Measurements from ENCODE around the gene NADK. TPM values are rescaled to one million over a fixed set of nuclear protein-coding genes. Genes with fewer than 3 reads are reported as not detected.
"Not testable (repeated sequence)": the region's sequence is repeated elsewhere in the genome, so short reads cannot be mapped to it uniquely, and the experiment has no call there.

NADK gene
- total RNA-seq, 1 experiment from 2014 or later = 101 TPM

GRCh38 chr1:1752190-1752589, 26.1 kb downstream of the NADK start:
- Histone ChIP-seq H3K27ac (ENCODE audit: low read length) (no peak overlapping the region), H3K36me3 (ENCODE audit: control insufficient read depth, insufficient read depth, low read length) (no peaks in the 10 kb centered on the region), H3K27me3 (ENCODE audit: control insufficient read depth, insufficient read depth, low read length) (no peaks in the 10 kb centered on the region), H3K4me3 (ENCODE audit: low read depth in 2 of 2, low read length in 2 of 2) (no peak overlapping the region), H3K9me3 (ENCODE audit: control insufficient read depth, insufficient read depth, low read depth, low read length) (no peaks in the 10 kb centered on the region), H3K4me1 (ENCODE audit: control insufficient read depth, insufficient read depth, low read length) (peaks cover 5% of the 10 kb centered on the region; the same call in 1 of the 2 replicates)
- ATAC-seq (no peak), DNase-seq (ENCODE audit: low read depth, low spot score) (no peak)
- intact Hi-C loops (cut with micrococcal nuclease; ENCODE audit: unreplicated experiment) = no loop called here
- BruUV-seq (replicated peaks) = TSS peak; percentile 66
- TF ChIP-seq CTCF (IDR thresholded peaks at IDR 0.05) (no peak), TCF7L2 (IDR thresholded peaks at IDR 0.05; ENCODE audit: low read depth, low read length) (no peak), POLR2AphosphoS5 (IDR thresholded peaks at IDR 0.05; ENCODE audit: low read depth, low read length) (no peak), REST (IDR thresholded peaks at IDR 0.05; ENCODE audit: insufficient read depth in 1 of 2, low read depth in 2 of 2, low read length in 1 of 2) (no peak), SIN3A (IDR thresholded peaks at IDR 0.05; ENCODE audit: borderline replicate concordance, insufficient read depth, low read depth, low read length) (no peak)
- ChIA-PET CTCF (no interaction called here), POLR2A (no interaction called here)
- in situ Hi-C loops (cut with HindIII; ENCODE audit: low pct_unique_long_range_greater_than_20kb, low sequenced_read_pairs) = no loop called here

- H3K4me3 ChIP-seq (ENCODE audit: low read depth in 2 of 2, low read length in 2 of 2); H3K36me3 ChIP-seq (ENCODE audit: control insufficient read depth, insufficient read depth, low read length); BruUV-seq (replicated peaks); POLR2A ChIA-PET; H3K9me3 ChIP-seq (ENCODE audit: control insufficient read depth, insufficient read depth, low read depth, low read length); intact Hi-C loops (cut with micrococcal nuclease; ENCODE audit: unreplicated experiment); H3K4me1 ChIP-seq (ENCODE audit: control insufficient read depth, insufficient read depth, low read length); H3K27ac ChIP-seq (ENCODE audit: low read length); H3K27me3 ChIP-seq (ENCODE audit: control insufficient read depth, insufficient read depth, low read length); CTCF ChIA-PET; ATAC-seq; in situ Hi-C loops (cut with HindIII; ENCODE audit: low pct_unique_long_range_greater_than_20kb, low sequenced_read_pairs); DNase-seq (ENCODE audit: low read depth, low spot score): not testable (repeated sequence)
Observed at GRCh38 chr1:1749941-1750340, 28.3 kb downstream of the NADK start.

GRCh38 chr1:1748686-1749321, 29.5 kb downstream of the NADK start:
- ChIA-PET CTCF (no interaction called here), POLR2A (no interaction called here)
- no TSS peak for BruUV-seq (replicated peaks)
- no peaks in the 10 kb centered on the region for H3K9me3 ChIP-seq (ENCODE audit: control insufficient read depth, insufficient read depth, low read depth, low read length)
- ATAC-seq = no peak
- intact Hi-C loops (cut with micrococcal nuclease; ENCODE audit: unreplicated experiment) = no loop called here
- peaks cover 5% of the 10 kb centered on the region; the same call in 1 of the 2 replicates for H3K4me1 ChIP-seq (ENCODE audit: control insufficient read depth, insufficient read depth, low read length)
- H3K4me3 ChIP-seq (ENCODE audit: low read depth in 2 of 2, low read length in 2 of 2) = no peak overlapping the region
- TF ChIP-seq TCF7L2 (IDR thresholded peaks at IDR 0.05; ENCODE audit: low read depth, low read length) (no peak), POLR2AphosphoS5 (IDR thresholded peaks at IDR 0.05; ENCODE audit: low read depth, low read length) (no peak), REST (IDR thresholded peaks at IDR 0.05; ENCODE audit: insufficient read depth in 1 of 2, low read depth in 2 of 2, low read length in 1 of 2) (no peak), CTCF (IDR thresholded peaks at IDR 0.05) (no peak), SIN3A (IDR thresholded peaks at IDR 0.05; ENCODE audit: borderline replicate concordance, insufficient read depth, low read depth, low read length) (no peak)
- peak overlapping the region; percentile 44; the same call in 1 of the 2 replicates for H3K27ac ChIP-seq (ENCODE audit: low read length)
- no peak for DNase-seq (ENCODE audit: low read depth, low spot score)
- no peaks in the 10 kb centered on the region for H3K36me3 ChIP-seq (ENCODE audit: control insufficient read depth, insufficient read depth, low read length)
- no peaks in the 10 kb centered on the region for H3K27me3 ChIP-seq (ENCODE audit: control insufficient read depth, insufficient read depth, low read length)
- in situ Hi-C loops (cut with HindIII; ENCODE audit: low pct_unique_long_range_greater_than_20kb, low sequenced_read_pairs) = no loop called here

Measured in Panc1 (cell line).